Putamen (tissue), 1 donor: Measurements from ENCODE around the gene NAA38.
A peak's percentile ranks its signal among the peaks of the same experiment; 100 is the strongest.

ENCODE experiments used
- DNase-seq: peaks from one replicate; pipeline ENCODE4 v3.0.0-alpha.2; 2016; ENCODE audit warnings: low spot score

Gene NAA38

DNA sequence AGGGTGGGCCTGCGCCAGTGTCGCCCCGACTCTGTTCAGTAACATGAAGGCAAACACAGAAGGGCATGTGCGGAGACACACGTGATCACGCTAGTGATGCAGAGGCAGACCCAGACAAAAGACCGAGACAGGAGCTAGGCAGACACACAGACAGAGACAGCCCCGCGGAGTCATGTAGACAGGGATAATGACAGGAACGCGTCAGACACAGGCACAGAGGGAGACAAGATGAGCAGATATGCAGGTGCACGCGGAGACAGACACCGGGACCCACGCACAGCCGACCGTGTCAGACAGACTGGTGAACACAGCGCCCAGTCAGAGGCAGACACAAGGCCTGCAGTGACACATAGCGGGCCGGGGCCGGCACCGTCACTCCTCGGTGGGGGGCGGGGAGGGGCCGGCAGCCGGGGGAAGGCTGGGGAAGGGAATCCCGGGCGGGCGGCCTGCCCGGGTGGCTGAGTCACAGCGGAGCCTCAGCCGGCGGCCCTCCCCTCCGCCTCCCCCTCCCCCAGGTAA lies 15.9 kb downstream of the NAA38 start:
- peak; percentile 81 for DNase-seq

- no peak for DNase-seq
Observed at GRCh38 chr17:7840875-7841274, 16.5 kb downstream of the NAA38 start.

- no peak for DNase-seq
Observed at GRCh38 chr17:7840441-7840840, 16.9 kb downstream of the NAA38 start.

- DNase-seq, result no peak
Observed at GRCh38 chr17:7839876-7840261, 17.5 kb downstream of the NAA38 start.

GRCh38 chr17:7839190-7839875 lies 18.0 kb downstream of the NAA38 start:
- no peak for DNase-seq

GRCh38 chr17:7838090-7839075 lies 19.0 kb downstream of the NAA38 start:
- DNase-seq, result peak; percentile 74

DNA sequence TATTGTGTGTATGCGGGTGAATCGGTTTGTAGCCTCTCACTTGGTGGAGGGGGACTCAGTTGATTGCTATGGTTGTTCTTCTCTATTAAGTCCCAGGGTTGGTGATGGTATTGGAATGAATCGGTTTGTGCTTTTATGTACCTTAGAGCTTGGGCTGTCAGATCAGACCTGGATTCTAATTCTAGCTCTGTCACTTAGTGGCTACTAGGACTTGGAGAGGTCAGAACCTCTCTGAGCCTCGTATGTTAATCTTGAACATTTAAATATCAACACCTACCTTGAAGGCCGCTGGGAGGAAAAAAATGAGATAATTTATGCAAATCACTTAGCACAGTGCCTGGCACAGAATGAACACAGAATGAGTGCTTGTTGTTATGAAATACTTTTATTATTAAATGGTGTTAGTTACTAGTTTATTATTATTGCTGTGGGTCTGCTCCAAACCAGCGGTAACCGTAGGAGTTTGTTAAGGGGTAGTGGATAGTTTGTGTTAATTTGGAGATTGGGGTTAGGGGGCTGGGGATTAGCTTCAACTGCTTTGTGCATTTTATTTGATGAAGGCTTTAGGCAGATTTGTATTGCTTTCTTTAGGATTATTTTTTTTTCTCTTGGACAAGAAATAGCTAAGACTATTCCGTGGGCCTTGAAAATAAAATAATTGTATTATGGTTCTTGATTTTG lies 19.8 kb downstream of the NAA38 start:
- DNase-seq, result no peak

- peak; percentile 64 for DNase-seq
Observed at GRCh38 chr17:7836596-7837407, 20.6 kb downstream of the NAA38 start.

GRCh38 chr17:7835814-7836595 lies 21.4 kb downstream of the NAA38 start:
- DNase-seq, result peak; percentile 83

GRCh38 chr17:7834957-7835813 lies 22.2 kb downstream of the NAA38 start:
- DNase-seq, result peak; percentile 98

GRCh38 chr17:7834542-7834956 lies 22.8 kb downstream of the NAA38 start:
- no peak for DNase-seq

- peak; percentile 87 for DNase-seq
Observed at GRCh38 chr17:7833795-7834541, 23.4 kb downstream of the NAA38 start, which contains the start of gene KDM6B. Gene KDM6B, plus strand, starts transcription at chr17:7834217. Its CDS starts 11,338 bp downstream, at chr17:7845555.

DNA sequence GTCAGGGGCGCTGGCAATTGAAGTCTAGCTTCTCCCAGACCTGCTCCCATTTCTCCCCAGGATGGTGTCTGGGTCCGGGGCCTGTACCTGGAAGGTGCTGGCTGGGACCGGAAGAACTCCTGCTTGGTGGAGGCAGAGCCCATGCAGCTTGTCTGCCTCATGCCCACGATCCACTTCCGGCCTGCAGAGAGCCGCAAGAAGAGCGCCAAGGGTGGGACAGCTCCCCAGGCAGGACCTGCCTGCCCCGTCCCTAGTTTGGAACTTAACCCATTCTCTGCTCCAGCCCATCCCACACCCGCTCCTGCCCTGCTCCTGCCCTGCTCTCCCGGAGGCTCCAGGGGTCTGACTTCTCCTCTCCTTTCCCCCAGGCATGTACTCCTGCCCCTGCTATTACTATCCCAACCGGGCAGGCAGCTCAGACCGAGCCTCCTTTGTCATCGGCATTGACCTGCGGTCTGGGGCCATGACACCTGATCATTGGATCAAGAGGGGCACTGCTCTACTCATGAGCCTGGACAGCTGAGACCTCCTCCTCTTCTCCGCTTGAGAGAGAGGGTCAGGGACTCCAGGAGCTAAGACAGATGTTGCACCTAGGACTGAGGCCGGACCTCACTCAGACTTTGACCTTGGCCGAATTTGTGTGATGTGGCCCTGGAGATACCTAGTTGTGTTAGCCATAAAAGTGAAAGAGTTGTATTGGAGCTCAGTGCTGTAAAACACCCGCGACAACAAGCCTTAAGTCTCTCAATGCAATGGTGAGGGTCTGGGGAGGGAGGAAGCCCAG lies 24.2 kb downstream of the NAA38 start:
- no peak for DNase-seq

GRCh38 chr17:7832431-7832830 lies 24.9 kb downstream of the NAA38 start:
- DNase-seq, result no peak

GRCh38 chr17:7831233-7831632 lies 26.1 kb downstream of the NAA38 start:
- DNase-seq, result no peak

- no peak for DNase-seq
Observed at GRCh38 chr17:7830616-7831015, 26.7 kb downstream of the NAA38 start.

DNA sequence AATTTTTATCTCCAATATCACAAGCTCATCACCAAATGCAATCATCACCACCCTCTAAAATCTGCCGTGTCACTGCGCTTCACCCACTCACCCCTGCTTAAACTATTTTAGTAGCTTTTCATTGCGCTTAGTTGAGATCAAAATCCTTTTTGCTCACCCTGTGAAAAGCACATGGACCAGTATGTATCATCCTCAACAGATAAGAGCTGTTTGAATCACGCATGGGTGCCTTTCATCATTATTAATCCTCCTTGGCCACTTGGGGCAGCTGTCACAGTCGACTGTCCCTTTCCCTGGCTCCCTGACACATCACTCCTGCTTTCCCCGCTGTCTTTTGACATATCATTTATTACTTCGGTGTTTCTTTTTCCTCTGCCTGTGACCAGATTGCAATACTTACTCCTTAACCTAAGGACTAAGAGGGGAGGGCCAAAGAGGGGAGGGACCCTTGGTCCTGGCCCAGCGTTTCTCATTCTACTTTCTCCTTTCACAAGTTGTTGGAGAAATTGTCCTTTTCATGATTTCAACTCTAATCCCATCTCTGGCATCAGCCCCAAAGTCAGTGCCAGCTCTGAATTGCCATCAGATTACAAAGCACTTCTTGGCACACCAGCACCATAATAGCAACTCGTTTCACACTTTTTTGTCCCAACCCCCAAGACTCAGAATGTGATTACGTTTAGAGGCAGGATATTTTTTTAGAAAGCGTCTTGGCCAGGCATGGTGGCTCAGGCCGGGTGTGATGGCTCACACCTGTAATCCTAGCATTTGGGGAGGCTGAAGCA lies 32.0 kb downstream of the NAA38 start:
- peak; percentile 79 for DNase-seq
